ES-I3 (cell line): ENCODE data around the gene TRPT1.

Source experiments
- H3K36me3 ChIP-seq: 2 replicates; pipeline ENCODE4 v1.6.1; 2013; ENCODE audit warnings: mild to moderate bottlenecking, low read length, control low read depth, moderate library complexity; ENCODE audit not compliant: insufficient read depth
- H3K4me1 ChIP-seq: 2 replicates; pipeline ENCODE4 v1.6.1; 2013; ENCODE audit warnings: mild to moderate bottlenecking, control low read depth, low read length; ENCODE audit not compliant: insufficient read depth
- H3K9ac ChIP-seq: 2 replicates; pipeline ENCODE4 v1.6.1; 2013; ENCODE audit warnings: low read depth, mild to moderate bottlenecking, low read length, moderate library complexity
- H3K9me3 ChIP-seq: 2 replicates; pipeline ENCODE4 v1.6.1; 2013; ENCODE audit warnings: mild to moderate bottlenecking, low read length, moderate library complexity; ENCODE audit not compliant: control insufficient read depth, insufficient read depth

The TRPT1 gene

GRCh38 chr11:64207256-64208085, 18.5 kb downstream of the TRPT1 start:
- H3K9ac ChIP-seq: no peak overlapping the region

GRCh38 chr11:64206457-64207255, 19.3 kb downstream of the TRPT1 start, which contains the start of gene FERMT3:
Gene FERMT3, plus strand, starts transcription at chr11:64206721. Its CDS starts 644 bp downstream, at chr11:64207365.
- peaks cover 19% of the 10 kb centered on the region; the same call in 1 of the 2 replicates for H3K4me1 ChIP-seq
- H3K9ac ChIP-seq: no peak within 1 kb of the TSS
- peaks cover 30% of the 10 kb centered on the region for H3K36me3 ChIP-seq
- no peaks in the 10 kb centered on the region for H3K9me3 ChIP-seq

More at GRCh38 chr11:64207256-64208085, 18.5 kb downstream of the TRPT1 start:
- H3K4me1 ChIP-seq: peaks cover 19% of the 10 kb centered on the region; the same call in 1 of the 2 replicates
- peaks cover 25% of the 10 kb centered on the region for H3K36me3 ChIP-seq
- H3K9me3 ChIP-seq: no peaks in the 10 kb centered on the region

GRCh38 chr11:64204464-64204989, 21.5 kb downstream of the TRPT1 start:
- Histone ChIP-seq H3K9ac (no peak overlapping the region; the same call in 1 of the 2 replicates), H3K4me1 (peaks cover 19% of the 10 kb centered on the region; the same call in 1 of the 2 replicates), H3K9me3 (no peaks in the 10 kb centered on the region), H3K36me3 (peaks cover 42% of the 10 kb centered on the region)

GRCh38 chr11:64204080-64204440, 21.9 kb downstream of the TRPT1 start:
- Histone ChIP-seq H3K4me1 (peaks cover 19% of the 10 kb centered on the region; the same call in 1 of the 2 replicates), H3K36me3 (peaks cover 42% of the 10 kb centered on the region), H3K9ac (no peak overlapping the region; the same call in 1 of the 2 replicates), H3K9me3 (no peaks in the 10 kb centered on the region)

- Histone ChIP-seq H3K36me3 (peaks cover 44% of the 10 kb centered on the region), H3K4me1 (peaks cover 19% of the 10 kb centered on the region; the same call in 1 of the 2 replicates), H3K9ac (no peak overlapping the region), H3K9me3 (no peaks in the 10 kb centered on the region)
Observed at GRCh38 chr11:64203421-64204079, 22.4 kb downstream of the TRPT1 start.

- no peak overlapping the region for H3K9ac ChIP-seq
- peaks cover 16% of the 10 kb centered on the region; the same call in 1 of the 2 replicates for H3K4me1 ChIP-seq
- no peaks in the 10 kb centered on the region for H3K9me3 ChIP-seq
- peaks cover 49% of the 10 kb centered on the region for H3K36me3 ChIP-seq
Observed at GRCh38 chr11:64202992-64203391, 23.0 kb downstream of the TRPT1 start.

- H3K4me1 ChIP-seq: peaks cover 3% of the 10 kb centered on the region; the same call in 1 of the 2 replicates
- no peaks in the 10 kb centered on the region for H3K9me3 ChIP-seq
- H3K9ac ChIP-seq: no peak overlapping the region
- peaks cover 56% of the 10 kb centered on the region for H3K36me3 ChIP-seq
Observed at GRCh38 chr11:64201543-64201942, 24.4 kb downstream of the TRPT1 start.

- Histone ChIP-seq H3K9ac (no peak overlapping the region), H3K36me3 (peaks cover 63% of the 10 kb centered on the region), H3K4me1 (no peaks in the 10 kb centered on the region), H3K9me3 (no peaks in the 10 kb centered on the region)
Observed at GRCh38 chr11:64198511-64198910, 27.5 kb downstream of the TRPT1 start.

- H3K4me1 ChIP-seq: no peaks in the 10 kb centered on the region
- H3K9ac ChIP-seq: no peak overlapping the region
- peaks cover 54% of the 10 kb centered on the region for H3K36me3 ChIP-seq
- H3K9me3 ChIP-seq: no peaks in the 10 kb centered on the region
Observed at GRCh38 chr11:64196626-64197025, 29.4 kb downstream of the TRPT1 start.

- H3K36me3 ChIP-seq: peaks cover 41% of the 10 kb centered on the region
- H3K9ac ChIP-seq: no peak overlapping the region
- H3K4me1 ChIP-seq: 0 out of 2 replicates have a peak, but pooled peaks cover 3% of the 10 kb centered on the region
- no peaks in the 10 kb centered on the region for H3K9me3 ChIP-seq
Observed at GRCh38 chr11:64192434-64192833, 33.6 kb downstream of the TRPT1 start.

GRCh38 chr11:64186492-64187165, 39.4 kb downstream of the TRPT1 start:
- no peak overlapping the region for H3K9ac ChIP-seq
- 0 out of 2 replicates have a peak, but pooled peaks cover 8% of the 10 kb centered on the region for H3K4me1 ChIP-seq
- peaks cover 5% of the 10 kb centered on the region for H3K36me3 ChIP-seq
- H3K9me3 ChIP-seq: no peaks in the 10 kb centered on the region

GRCh38 chr11:64185693-64186491, 40.1 kb downstream of the TRPT1 start, which contains the start of gene STIP1:
Gene STIP1, plus strand, starts transcription at chr11:64186171. Its CDS starts 91 bp downstream, at chr11:64186262.
- Histone ChIP-seq H3K36me3 (peaks cover 5% of the 10 kb centered on the region), H3K9ac (peak within 1 kb of the TSS; percentile 78), H3K9me3 (no peaks in the 10 kb centered on the region), H3K4me1 (0 out of 2 replicates have a peak, but pooled peaks cover 8% of the 10 kb centered on the region)
